Brain microvascular endothelial cell (primary cell): ENCODE measurements around the gene ZNF701.
A peak's percentile ranks its signal among the peaks of the same experiment; 100 is the strongest.
"Not testable (repeated sequence)": the region's sequence is repeated elsewhere in the genome, so short reads cannot be mapped to it uniquely, and the experiment has no call there.

Source experiments
- DNase-seq: peaks from one replicate; pipeline ENCODE4 v3.0.0-alpha.2; 2020
- H3K27ac ChIP-seq: fragments of 250-450 bp; sonication (Bioruptor Pico); 2 replicates; pipeline ENCODE4 v1.5.1; 2020; ENCODE audit warnings: mild to moderate bottlenecking, moderate library complexity
- H3K27me3 ChIP-seq: fragments of 250-450 bp; sonication (Bioruptor Pico); replicated peaks from 2 replicates; pipeline ENCODE4 v1.5.1; 2020; ENCODE audit warnings: mild to moderate bottlenecking
- H3K36me3 ChIP-seq: fragments of 250-450 bp; sonication (Bioruptor Pico); replicated peaks from 2 replicates; pipeline ENCODE4 v1.5.1; 2020; ENCODE audit warnings: mild to moderate bottlenecking
- H3K4me3 ChIP-seq: 2 replicates; pipeline ENCODE4 v1.5.1; 2011; ENCODE audit warnings: low read depth, mild to moderate bottlenecking, control low read depth, low read length, moderate library complexity
- CTCF ChIP-seq: IDR thresholded peaks from 2 replicates; pipeline ENCODE4 v1.5.1; 2011; ENCODE audit warnings: low read depth, mild to moderate bottlenecking, moderate library complexity, low read length, control low read depth, inconsistent platforms; ENCODE audit errors: missing control alignments
- in situ Hi-C: cut with HindIII; loops from 2 replicates; pipeline ENCODE4 v1.10.0; 2017; ENCODE audit warnings: low sequenced_read_pairs, low pct_ligation_motif_present

ZNF701 gene

DNA sequence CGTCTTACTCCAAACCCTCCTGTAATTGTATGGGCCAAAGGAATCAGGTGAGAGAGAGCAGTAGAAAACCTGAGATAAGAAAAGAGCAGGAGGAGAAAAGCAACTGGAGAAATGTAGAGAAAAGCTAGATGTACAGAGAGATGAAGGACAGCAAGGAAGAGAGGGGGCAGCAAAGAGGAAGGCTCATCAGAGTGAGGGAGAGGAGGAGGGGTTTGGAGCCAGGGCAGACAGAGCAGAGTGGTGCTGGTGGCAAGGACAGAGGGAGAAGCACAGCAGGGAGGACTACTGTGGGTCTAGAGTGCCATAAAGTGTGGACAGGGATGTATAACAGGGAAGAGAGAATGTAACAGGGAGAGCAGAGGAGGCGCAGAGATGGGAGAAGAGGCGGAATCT, 31.9 kb downstream of the ZNF701 start:
- H3K36me3 ChIP-seq, H3K27me3 ChIP-seq, DNase-seq, H3K27ac ChIP-seq, in situ Hi-C loops: not testable (repeated sequence)
- peak overlapping the region; percentile 64 for H3K4me3 ChIP-seq
- TF ChIP-seq CTCF = peak; percentile 10

DNA sequence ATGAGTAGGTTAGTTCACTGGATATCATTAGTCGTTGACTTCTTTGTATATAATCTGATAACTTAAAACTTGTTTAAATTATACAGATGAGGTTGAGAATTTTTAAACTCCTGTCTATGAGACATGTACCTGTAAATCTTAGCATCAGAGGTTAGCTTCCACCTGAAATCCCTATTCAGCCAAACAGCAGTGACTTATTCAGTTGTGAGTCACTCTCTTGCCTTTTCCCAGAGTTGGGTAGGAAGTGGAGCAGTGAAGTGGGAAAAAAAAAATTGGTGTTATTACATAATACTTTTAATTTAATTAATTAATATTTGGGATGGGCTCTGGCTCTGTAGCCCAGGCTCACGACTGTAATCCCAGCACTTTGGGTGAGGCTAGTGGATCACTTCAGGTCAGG, 32.9 kb downstream of the ZNF701 start:
- DNase-seq = no peak
- no peak for TF ChIP-seq CTCF
- no peak overlapping the region for H3K27ac ChIP-seq
- no peak overlapping the region for H3K4me3 ChIP-seq
- H3K36me3 ChIP-seq = no peaks in the 10 kb centered on the region
- H3K27me3 ChIP-seq = no peaks in the 10 kb centered on the region
- in situ Hi-C loops = no loop called here

- H3K27me3 ChIP-seq = no peaks in the 10 kb centered on the region
- no peak overlapping the region for H3K4me3 ChIP-seq
- no peak overlapping the region for H3K27ac ChIP-seq
- peak; percentile 40 for DNase-seq
- in situ Hi-C loops = no loop called here
- H3K36me3 ChIP-seq = no peaks in the 10 kb centered on the region
- TF ChIP-seq CTCF = no peak
Measured at GRCh38 chr19:52603558-52604207, 33.6 kb downstream of the ZNF701 start.

- no peak for TF ChIP-seq CTCF
- Histone ChIP-seq H3K27ac (no peak overlapping the region), H3K36me3 (peaks cover 45% of the 10 kb centered on the region), H3K27me3 (no peaks in the 10 kb centered on the region), H3K4me3 (no peak overlapping the region)
- in situ Hi-C loops = no loop called here
- no peak for DNase-seq
Measured at GRCh38 chr19:52613299-52613906, 43.3 kb downstream of the ZNF701 start.

DNA sequence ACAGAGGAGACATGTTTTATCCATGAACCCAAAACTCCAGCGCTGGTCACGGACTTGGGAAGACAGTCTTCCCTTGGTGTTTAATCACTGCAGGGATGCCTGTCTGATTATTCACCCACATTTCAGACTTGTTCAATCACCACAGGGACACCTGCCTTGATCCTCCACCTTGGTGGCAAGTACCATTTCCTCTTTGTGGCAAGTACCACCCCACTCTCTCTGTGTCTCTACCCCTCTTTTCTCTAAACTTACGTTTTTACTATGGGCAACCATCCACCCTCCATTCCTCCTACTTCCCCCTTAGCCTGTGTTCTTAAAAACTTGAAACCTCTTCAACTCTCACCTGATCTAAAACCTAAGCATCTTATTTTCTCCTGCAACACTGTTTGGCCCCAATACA, 51.3 kb downstream of the ZNF701 start:
- no peak for TF ChIP-seq CTCF
- Histone ChIP-seq H3K27me3 (no peaks in the 10 kb centered on the region), H3K36me3 (peaks cover 27% of the 10 kb centered on the region), H3K27ac (no peak overlapping the region), H3K4me3 (no peak overlapping the region)
- DNase-seq = no peak
- in situ Hi-C loops = no loop called here

DNA sequence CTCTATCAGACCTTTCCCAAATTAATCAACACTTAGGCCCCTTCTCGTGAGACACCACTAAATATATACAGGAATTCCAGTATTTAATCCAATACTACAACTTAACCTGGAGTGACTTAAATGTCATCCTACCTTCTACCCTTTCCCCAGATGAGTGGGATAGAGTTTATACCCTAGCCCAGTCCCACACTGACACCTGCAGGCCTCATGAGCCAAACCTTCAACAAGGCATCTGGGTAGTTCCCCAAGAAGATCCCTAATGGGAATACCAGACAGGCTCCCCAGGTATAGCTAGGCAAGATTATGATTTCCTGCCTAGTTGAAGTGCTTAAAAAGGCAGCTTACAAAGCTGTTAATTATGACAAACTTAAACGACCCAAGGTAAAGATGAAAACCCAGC, 52.2 kb downstream of the ZNF701 start:
- no peak for TF ChIP-seq CTCF
- no peak overlapping the region for H3K4me3 ChIP-seq
- H3K36me3 ChIP-seq = peaks cover 18% of the 10 kb centered on the region
- DNase-seq = no peak
- in situ Hi-C loops = no loop called here
- H3K27ac ChIP-seq = no peak overlapping the region
- H3K27me3 ChIP-seq = no peaks in the 10 kb centered on the region
